Measurements from ENCODE around the gene SLC25A29.
A peak's percentile ranks its signal among the peaks of the same experiment; 100 is the strongest.

SLC25A29 gene

GRCh38 chr14:100281286-100282082, 24.8 kb downstream of the SLC25A29 start:
- no peak for DNase-seq (ENCODE audit: low spot score)

DNA sequence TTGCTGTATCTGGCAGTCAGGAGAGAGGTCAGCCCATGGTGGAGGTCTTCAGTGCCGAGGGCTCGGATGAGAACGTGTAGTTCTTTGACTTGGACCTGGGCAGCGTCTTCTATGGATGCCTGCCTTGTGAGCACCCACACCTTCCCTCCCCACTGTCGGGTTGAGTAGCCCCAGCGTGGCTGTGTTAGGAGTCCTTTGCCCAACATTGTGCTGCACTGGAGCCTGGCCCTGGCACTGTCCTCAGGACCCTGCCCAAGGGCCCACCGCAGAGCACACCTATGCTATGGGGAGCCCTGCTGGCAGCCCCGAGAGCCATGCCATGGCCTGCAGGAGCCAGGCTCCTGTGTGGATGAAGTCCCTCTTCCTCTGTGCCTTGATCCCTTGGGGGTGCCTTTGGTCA, 26.7 kb downstream of the SLC25A29 start:
- no peak for DNase-seq (ENCODE audit: low spot score)

DNA sequence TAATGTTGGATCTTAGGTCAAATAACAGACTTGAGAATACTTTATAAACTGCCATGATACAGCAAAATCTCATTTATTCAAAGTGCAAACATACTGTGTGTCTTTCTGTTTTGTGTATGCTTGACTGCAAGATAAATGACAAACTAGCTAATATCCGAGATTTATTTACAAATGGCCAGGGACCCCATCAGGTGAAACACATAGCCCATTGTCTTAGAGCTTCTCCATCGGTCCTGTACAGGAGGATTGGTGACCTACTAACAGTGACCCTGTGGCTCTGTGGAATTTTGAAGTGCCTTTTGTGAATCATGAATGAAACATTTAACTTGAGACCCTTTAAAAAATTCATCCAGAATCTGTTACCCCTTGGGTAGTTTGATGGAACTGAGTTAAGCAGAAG, 27.1 kb downstream of the SLC25A29 start:
- DNase-seq (ENCODE audit: low spot score) = no peak

- no peak for DNase-seq (ENCODE audit: low spot score)
Observed at GRCh38 chr14:100278702-100279101, 27.5 kb downstream of the SLC25A29 start.

GRCh38 chr14:100275214-100275613, 31.0 kb downstream of the SLC25A29 start:
- DNase-seq (ENCODE audit: low spot score) = no peak

DNA sequence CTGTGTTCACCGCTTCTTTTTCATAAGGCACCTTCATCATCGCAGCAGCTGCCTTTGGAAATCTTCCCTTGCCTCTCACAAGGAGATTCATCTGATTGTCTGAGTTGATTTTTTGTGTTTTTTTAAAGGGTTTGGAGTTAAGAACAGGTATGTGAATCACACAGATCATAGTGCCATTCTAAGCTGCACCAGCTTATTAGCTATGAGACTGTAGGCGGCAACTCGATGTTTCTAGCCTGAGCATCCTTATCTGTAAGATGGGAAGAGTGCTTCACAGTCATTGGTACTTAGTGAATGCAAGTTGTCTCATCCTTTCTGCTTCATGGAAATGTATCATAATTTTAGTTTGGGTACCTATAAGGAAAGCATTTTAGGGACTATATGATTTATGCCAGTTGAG, 32.0 kb downstream of the SLC25A29 start:
- DNase-seq (ENCODE audit: low spot score) = no peak

DNA sequence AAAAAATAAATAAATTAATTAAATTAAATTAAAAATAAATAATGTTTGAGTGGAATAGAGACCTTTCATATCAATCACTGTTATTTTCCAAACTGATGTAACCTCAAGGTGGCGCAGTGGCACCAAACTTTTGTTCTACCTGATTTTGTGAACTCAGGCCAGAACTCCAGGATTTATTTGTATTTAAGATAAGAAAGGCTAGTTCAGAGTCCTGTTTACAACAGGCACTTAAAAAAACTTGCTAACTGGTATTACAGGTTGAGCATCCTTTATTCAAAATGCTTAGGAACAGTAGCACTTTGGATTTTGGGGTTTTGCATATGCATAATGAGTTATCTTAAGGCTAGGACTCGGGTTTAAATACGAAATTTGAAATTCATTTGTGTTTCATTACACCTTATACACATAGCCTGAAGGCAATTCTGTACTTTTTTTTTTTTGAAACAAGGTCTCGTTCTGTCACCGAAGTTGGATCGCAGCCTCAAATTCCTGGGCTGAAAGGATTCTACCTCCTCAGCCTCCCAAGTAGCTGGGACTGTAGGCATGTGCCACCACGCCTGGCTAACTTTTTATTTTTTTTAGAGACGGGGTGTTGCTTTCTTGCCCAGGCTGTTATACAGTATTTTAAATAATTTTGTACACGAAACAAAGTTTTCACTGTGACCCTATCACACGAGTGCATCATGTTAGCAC, 34.9 kb downstream of the SLC25A29 start:
- DNase-seq (ENCODE audit: low spot score) = no peak

GRCh38 chr14:100268591-100269207, 37.5 kb downstream of the SLC25A29 start:
- no peak for DNase-seq (ENCODE audit: low spot score)

- DNase-seq (ENCODE audit: low spot score) = no peak
Observed at GRCh38 chr14:100267990-100268389, 38.3 kb downstream of the SLC25A29 start.

DNA sequence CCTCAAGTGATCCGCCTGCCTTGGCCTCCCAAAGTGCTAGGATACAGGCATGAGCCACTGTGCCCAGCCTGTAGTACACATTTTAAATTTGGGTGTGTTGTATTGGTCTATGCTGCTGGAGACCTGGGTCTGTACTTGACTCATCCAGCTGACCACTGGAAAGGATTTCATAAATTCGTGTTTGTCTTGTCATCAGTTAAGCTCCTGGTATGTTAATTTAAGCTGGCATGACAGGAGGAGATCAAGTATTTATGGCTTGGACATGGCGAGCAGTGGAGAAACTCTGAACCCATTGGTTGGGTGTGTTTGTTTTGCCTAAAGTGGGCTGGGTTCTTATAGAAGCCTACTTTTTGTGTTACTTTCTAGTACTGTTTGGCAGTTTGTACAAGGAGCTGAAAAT, 43.1 kb downstream of the SLC25A29 start:
- DNase-seq (ENCODE audit: low spot score) = no peak

DNA sequence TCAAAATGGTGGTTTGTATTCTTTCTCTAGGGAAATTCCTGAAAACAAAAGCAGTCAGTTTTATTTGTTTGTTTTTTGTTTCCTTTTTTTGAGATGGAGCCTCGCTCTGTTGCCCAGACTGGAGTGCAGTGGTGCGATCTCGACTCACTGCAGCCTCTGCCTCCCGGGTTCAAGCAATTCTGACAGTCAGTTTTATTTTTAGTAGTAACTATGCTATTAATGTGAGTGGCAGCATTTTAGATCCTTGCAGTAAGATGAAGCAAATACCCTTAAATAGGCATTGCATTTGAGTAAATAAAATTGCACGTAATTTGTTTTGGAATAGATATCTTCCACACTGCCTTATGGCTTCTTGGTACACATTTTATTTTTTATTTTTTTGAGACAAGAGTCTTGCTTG, 43.7 kb downstream of the SLC25A29 start:
- DNase-seq (ENCODE audit: low spot score) = no peak

- no peak for DNase-seq (ENCODE audit: low spot score)
Observed at GRCh38 chr14:100261621-100262020, 44.6 kb downstream of the SLC25A29 start.

DNA sequence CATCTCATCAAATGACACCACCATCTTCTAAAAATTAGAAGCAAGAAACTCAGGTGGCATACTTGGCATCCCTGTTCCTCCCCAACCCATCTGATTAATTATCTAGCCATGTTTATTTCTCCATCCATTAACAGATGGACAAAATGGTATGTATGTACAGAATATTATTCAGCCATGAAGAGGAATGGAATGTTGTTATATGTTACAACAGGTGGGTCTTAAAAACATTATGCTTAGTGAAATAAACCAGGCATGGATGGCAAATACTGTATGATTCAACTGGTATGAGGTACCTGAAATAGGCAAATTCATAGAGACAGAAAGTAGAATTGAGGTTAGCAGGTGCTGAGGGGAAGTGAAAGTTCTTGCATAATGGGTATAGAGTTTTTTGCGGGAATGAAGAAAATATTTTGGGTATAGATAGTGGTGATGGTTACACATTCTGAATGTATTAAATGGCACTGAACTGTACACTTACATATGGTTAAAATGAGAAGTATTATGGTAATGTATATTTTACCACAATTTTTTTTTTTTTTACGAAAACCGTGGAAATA, 49.8 kb downstream of the SLC25A29 start:
- no peak for DNase-seq (ENCODE audit: low spot score)

- no peak for DNase-seq (ENCODE audit: low spot score)
Observed at GRCh38 chr14:100252684-100253083, 53.6 kb downstream of the SLC25A29 start.

DNA sequence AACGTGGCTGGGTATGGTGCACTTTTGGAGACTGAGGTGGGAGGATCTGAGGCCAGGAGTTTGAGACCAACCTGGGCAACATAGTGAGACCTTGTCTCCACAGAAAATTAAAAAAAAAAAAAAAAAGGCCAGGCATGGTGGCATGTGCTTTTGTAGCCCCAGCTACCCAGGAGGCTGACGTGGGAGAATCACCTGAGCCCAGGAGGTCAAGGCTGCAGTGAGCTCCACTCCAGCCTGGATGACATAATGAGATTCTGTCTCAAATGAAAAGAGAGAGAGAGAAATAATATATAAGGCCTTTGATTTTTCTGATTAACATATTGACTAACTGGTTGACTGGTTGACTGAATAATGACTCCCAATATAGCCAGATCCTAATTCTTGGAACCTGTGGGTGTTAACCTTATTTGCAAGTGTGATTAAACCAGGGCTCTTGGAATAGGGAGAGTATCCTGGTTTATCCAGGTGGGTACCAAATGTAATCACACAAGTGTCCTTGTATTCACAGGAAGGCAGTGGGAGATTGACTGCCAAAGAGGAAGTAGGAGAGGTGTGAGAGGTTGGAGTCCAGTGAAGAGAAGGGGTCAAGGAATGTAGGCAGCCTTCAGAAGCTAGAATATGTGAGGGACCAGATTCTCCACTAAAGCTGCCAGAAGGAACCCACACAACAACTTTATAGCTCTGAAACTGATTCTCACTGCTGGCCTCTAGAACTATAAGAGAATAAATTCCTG, 55.3 kb downstream of the SLC25A29 start:
- DNase-seq (ENCODE audit: low spot score) = no peak

DNA sequence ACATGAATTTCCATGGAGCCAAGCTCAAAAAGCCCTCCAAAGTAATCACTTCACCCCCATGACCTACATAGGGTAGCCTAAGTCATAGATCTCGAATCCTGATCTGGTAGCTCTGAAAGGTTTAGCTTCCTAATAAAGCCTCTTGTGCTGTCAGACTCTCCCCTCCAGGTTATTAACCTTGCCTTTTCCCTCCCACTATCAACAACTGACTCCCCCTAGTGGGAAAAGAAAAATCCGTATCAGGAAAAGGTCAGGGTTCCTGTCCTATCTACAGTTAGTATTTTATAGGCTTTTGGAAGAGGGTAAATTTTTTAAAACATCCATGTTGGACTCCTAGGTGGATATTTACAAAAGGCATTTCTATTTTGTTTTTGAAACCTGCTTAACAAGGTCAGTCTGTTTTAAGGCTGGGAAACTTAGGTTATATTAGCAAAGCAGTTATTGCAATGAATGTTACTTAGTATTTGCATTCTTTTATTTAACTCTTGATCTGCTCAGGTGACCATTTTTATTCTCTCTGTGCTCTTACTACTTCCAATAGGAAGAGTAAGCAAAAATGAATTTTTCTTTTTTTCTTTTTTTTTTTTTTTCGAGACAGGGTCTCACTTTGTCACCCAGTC, 59.3 kb downstream of the SLC25A29 start:
- peak; percentile 55 for DNase-seq (ENCODE audit: low spot score)

DNA sequence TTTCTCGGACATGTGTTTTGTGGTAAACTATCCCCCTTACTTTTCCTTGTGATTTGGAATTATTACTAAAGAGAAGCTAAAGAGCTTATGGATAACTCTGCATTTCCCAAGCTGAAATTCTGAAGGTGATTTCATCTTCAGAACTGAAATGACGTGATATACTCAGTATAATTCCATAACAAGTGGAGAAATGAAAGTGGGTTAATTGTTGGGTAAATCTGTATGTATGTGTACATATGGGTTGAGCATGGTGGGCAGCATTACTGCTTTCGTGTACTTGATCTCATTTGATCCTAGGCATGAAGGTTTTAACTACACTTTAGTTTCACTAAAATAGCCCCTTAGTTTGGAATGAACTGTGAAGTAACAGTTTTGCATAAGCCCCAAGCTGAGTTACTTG, 63.2 kb downstream of the SLC25A29 start:
- DNase-seq (ENCODE audit: low spot score) = no peak

DNA sequence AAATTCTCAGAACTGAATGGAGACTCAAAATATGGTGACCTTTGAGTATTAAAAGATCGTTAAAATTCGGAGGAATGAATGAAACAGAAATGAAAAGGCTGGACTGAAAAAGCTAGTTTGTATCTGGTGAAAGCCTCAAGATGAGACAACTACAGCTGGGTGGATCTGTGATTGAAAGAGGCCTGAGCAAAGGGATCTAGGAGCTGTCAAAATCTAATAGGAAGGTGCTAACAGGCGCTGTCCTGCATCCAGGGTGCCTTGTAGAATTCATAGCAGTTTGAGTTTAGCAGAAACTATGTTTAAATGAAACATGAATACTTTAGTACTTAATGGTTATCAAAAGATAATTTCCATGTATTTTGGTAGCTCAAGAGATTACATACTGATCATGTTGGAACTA, 65.0 kb downstream of the SLC25A29 start:
- DNase-seq (ENCODE audit: low spot score) = no peak

Measured in HuH-7.5 (cell line).